HG03039 (cell line): Measurements from ENCODE around the gene FOXO1.
A peak's percentile ranks its signal among the peaks of the same experiment; 100 is the strongest.

Source experiments
- ATAC-seq: cut with Tn5 transposase; IDR thresholded peaks from one replicate; pipeline ENCODE4 v1.9.1; 2021; ENCODE audit warnings: mild to moderate bottlenecking, moderate library complexity; ENCODE audit not compliant: unreplicated experiment

FOXO1 gene

DNA sequence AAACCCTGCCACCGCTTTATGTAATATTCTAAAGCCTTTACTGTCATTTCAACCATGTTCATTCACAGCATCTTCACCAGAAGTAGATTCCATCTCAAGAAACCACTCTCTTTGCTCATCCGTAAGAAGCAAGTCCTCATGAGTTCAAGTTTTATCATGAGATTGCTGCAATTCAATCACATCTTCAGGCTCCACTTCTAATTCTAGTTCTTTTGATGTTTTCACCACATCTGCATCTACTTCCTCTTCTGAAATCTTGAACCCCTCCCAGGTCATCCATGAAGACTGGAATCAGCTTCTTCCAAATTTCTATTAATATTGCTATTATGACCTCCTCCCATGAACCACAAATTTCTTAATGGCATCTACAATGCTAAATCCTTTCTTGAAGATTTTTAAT, 83.9 kb downstream of the FOXO1 start:
- ATAC-seq, result no peak

DNA sequence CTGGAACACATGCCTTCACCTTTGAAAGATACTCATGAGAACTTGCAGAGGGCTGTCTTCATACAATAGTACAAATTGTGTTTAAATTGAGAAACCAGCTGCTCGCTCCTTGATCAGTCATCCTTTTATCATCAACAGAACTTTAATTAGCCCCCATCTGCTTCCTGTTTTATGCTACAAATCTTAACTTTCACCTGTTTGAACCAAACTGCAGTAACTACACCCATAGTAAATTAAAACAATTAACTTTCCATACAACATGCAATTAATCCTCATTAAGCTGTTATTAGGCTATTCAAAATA, 85.2 kb downstream of the FOXO1 start:
- no peak for ATAC-seq

DNA sequence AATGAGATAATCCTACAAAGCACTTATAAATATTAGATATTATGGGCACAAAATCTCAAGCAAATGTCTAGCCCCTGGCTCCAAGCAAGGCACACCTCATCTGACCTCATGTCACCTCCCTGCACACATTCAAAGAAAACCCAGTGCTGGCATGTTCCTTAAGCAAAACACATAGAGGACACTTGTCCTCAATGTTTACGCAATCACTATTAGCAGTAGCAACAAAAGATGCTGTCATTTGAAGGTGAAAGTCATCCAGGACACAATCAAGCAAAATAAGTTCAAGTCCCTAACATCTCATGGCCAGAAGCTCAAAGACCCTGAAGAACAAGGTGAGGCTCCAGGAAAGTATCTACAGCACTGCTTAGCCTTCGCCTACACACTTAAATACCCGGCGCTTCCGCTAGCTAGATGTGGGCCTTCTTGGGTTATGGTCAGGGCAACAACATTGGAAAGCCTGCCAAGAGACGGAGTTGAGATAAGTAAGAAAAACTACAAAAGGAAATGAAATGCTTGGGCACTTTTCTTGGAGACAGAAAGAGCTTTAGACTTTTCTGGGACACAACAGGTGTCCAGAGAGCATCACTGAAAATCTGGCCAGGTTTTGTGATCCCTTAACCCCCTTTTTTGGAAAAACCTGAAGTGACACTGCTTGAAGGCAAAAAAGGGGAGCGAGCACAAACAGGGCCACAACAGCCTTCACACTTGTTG, 85.7 kb downstream of the FOXO1 start:
- ATAC-seq, result no peak

DNA sequence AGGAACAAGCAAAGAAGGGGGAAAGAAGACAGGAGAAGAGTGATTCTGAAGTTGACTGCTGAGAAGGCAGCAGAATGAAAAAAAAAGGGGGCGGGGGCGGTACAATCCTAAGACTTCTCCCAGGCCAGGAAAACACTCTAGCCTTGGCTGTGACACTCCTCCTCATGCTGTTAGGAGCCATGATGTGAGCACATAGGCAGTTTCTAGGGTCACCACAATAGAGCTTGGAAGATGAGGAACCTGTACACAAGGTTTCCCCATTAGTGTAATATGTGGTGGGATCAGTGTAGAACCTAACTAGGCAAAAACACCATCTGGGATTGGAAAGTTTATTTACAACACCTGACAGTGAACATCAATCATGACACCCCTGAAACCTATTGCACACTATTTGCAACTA, 86.9 kb downstream of the FOXO1 start:
- ATAC-seq, result no peak

DNA sequence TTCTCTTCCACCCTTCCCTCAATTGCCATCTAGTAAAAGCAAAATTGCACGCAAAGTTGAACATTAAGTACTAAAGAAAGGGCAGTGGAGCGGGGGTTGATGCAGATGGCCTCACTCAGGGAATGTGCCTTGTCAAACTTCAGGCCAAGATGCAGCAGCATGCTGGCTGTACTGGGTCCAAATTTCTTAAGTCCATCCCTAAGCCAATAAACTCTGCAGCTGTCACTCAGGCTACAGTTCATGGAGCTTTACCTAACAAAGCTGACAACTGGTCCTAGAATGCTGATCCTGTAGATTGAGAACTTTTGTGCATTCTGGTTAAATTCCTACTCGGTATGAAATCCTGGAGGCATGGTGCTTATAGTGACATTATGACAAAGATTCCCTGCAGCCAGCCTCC, 88.4 kb downstream of the FOXO1 start:
- no peak for ATAC-seq

DNA sequence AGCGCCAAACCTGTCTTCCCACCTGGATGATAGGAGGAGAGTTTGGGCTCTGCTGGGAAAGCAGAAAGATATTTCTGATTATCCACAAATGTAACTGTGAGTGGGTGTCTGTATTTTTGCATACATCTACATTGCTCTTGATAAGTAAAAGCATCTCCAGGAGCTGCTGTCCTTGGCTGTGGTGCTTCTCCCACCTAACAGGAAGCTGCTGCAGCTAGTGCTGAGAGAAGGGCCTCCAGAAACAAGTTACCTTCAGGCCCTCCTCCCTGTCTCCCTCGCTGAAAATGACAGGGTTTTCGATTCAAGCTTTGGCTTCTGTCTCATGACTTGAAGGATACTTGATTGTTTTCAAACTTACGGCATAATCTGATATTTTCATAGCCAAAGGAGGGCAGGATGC, 90.1 kb downstream of the FOXO1 start:
- ATAC-seq, result no peak

DNA sequence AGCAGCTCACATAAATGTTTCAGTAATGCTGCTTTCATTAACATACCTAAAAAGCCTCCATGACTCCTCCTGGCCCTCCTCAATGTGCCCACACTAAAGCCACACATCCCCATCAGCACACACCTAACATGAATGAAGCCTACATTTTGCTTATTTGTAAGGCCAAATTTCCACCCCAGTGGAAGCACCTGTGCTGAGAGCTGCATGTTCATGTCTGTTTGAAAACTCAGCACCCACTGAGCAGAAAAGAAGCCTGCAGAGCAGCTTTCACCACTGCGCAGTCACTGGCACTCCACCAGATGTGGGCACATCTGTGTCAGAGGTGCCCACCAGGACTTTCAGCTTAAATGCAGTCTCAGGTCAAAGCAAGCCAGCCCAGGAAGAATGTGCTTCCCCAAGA, 93.5 kb downstream of the FOXO1 start:
- ATAC-seq, result no peak

DNA sequence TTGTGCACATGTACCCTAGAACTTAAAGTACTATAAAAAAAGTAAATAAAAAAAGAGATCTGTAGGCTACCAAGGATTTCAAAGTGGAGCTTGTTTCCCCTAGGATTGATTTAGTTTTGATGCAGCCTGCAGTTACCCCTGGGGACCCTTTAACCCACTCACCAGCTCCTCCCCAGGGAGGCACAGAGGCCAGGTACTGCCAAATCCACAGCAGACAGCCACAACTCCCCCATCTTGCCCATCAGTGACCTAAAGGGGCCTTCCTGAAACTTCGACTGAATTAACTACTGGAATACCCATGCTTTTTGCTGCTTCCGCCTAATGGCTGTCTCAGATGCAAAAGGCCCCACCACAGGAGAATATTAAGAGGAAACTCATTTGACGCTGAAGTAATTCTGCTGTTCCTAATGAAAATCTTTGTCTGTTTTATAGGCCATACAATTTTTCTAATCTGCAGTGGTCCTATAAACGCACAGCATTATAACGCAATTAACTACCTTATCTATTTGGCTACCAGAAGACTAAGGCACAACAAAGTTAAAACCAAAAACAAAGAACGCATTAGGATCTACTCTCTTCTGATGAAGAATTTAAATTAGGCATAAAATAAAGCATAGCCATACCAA, 95.0 kb downstream of the FOXO1 start:
- ATAC-seq, result no peak

DNA sequence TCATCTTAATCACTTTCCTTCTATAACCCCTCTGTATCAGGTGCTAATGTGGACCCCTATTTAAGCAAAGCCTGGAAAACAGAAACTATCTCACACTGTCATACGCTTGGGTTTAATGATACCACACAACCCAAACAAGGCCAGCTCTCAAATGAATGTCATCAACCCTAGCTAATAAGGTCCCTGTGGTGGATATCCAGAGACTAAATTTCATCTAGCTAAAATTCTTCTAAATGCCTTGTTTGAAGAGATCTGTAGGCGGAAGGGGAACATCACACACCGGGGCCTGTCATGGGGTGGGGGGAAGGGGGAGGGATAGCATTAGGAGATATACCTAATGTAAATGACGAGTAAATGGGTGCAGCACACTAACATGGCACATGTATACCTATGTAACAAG, 95.5 kb downstream of the FOXO1 start:
- no peak for ATAC-seq

DNA sequence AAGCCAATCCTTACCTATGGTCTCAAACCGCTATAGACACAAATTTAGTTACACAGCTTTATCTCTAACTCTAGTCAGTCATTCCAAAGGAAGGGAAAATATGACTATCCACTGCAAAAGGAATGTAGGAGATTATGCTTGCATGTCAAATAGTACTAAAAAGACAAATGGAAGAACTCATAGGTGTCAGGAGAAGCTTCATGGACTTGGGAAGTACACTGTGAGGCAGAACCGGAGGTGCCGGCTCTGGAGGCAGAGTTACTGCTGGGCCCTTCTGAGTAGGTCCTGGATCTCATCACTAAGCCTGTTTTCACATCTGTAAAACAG, 97.5 kb downstream of the FOXO1 start:
- no peak for ATAC-seq

DNA sequence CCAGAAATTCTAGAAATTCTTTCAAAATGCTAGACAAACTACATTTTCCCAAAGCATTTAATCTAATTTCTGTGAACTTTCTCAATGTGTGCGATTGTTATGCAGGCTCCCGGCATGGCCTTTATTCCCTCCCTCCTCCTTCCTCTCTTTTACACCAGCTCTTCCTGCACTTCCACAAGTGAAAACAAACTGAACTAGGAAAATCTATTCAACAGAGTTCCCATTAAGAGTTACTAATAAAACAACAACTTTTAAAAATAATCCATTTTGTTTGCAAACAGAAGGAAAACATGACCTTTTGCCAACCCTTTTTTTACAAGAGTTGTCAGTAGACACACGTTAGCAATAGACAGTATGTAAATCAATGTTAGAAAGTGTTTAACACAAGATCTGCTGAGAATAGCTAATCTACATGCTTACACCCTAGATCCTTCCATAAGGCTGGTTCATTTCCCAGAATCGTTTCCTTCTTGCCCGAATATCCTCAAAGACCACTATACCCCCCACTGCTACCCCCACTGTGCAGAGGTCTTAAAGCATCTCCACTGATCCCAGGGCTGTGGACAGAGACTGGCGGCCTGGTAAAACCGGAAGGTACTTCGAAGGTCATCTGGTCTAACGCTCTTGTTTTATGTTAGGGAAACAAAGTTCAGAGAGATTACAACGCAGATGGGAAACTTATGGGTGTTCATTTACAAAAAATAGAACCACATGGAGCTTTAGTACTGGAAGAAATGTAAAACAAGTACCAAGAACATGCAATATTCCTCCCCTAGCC, 98.0 kb downstream of the FOXO1 start:
- ATAC-seq, result no peak

DNA sequence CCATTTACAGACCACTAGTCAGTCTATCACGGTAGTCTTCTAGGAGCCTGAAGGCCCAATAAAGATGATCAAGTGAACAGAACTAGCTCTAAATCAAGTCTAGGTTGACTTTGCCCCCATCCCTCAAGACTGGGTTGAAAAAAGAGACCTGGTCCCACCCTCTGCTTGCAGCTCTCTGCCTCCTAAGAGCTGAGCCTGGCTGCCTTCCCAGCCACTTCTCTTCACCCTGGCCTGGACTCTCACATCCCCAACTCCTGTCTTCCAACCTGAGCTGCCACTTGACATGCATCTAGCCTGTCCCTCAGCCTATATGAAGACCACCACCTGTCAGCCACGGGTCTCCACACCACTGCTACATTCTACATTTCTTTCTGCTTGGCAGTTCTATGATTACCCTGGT, 99.6 kb downstream of the FOXO1 start:
- ATAC-seq, result no peak

DNA sequence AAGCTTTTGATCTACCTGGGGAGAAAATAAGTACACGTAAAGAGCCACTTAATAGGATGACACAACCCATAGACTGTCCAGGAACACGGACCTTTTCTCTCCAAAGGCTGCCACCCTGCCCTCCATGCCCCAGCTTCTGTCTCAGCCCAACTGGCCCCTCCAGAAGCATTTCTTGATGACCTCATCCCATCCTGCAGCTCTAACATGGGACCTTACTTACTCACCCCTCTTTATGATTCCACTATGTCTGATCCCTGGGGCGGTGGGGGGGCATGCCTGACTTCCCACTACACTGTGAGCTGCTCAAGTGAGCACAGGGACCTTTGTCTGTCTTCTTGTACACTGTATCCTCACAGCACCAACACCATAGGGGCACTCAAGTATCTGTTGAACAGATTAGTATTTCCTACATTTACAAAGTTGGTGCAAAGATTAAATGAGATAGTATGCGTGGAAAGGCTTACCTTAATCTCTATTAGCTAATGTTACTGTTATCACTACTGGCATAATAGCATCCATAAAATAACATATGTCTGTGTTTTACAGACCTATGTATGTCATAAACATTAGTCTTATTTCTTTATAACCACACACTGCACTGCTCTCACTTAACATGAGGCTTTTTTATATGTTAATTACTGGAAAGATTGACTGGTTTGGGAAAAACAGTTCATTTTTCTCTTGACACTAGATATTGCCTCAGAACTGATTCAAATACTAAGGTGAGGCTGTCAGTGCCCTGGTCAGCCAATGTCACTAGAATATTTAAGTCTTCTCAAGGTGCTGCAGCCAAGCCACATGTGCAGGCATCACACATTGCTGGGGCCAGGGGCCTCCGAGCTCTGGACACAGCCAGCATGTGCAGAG, 100.9 kb downstream of the FOXO1 start:
- ATAC-seq, result no peak

DNA sequence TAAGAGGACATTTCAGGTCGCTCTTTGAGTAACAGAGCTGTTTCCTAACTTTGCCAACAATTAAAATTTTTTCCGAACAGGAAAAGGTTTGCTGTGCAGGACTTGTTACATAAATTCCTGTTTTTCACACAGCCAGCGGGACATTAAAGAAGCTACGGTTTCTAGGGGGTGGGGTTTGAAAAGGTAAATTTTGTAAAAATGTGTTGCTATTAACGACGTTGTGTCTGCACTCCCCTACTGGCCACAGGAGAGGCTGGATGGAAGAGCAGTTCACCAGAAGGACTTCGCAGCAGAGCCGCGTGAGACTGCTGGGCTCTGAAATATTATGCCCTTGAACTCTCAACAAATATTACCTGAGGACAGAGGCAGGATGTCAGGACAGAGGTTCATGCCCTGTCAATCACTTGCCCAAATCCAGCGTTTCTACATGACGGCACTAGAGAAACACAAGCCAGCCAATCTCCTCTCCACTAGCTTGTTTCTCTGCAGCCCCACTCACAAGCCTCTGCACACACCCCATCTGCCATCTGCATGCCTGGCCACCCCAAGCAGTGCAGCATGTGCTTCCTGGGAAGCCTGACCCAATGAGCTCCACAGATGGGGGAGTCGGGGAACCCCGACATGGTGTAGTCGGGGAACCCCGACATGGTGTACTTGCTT, 102.0 kb downstream of the FOXO1 start:
- ATAC-seq, result peak; percentile 43

DNA sequence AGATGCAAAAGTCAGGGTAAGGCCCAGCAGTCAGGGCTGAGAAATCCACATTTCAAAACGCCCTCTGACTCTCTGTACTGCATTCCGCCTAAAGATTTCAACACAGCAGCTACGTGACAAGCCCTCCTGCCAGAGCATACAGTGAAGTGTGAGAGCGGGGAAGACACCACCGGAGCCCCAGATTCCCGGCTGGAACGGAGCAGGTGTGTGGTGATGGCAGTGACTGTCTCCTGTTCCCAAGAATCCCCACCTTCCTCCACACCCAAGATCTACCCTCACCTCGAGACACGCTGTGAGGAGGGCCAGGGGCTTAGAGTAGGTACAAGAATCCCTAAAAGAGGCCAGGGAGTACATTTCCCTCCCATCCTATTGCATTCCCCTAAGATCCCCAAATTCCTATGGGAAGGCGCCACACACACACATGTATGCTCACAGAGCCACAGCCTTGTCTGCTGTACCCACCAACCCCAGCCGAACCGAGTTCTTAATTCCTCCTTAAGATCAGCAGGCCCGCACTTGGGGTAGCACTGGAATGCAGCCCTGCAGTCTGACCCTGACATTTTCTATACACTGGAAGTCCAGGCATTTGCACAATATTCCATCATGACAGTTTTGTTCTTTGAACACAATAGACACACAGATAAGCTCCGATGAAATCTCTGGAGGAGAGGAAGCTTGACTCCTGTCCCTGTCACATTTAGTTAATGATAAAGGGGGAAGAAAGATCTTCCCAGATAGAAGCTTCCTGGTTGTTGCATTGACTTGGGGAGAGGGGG, 102.9 kb downstream of the FOXO1 start:
- no peak for ATAC-seq

DNA sequence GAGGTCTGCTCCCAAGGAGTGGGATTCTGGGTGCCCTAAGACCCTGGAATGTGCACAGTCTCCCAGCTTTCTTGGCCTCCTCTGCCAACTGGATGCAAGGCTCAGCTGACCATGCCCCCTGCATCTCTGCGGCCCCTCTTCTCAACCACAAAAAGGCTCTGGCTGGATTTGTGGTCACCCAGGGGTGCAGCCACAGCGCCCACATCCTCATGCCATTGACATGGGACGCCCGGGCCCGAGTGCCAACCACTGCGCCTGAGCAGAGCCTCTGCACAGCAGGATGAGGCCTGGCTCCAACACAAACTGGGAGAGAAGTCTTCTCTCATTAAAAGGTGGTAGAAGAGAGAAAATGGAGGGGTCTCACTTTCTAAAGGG, 103.5 kb downstream of the FOXO1 start:
- ATAC-seq, result no peak

DNA sequence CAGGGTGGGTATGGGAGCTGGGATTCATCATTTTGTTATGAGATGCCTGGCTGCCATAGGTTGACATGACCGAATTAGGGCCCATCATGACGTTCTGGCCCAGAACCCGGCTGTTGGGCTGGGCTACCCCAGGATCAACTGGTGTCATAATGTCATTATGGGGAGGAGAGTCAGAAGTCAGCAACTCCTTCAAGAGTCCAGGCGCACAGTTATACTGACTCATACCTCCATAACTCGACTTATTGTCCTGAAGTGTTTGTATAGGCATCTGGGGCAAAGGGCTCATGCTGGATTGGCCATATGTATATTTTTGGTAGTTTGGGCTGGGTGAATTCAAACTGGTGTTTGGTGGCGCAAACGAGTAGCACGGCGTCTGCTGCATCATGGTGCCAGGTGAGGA, 106.5 kb downstream of the FOXO1 start:
- no peak for ATAC-seq

DNA sequence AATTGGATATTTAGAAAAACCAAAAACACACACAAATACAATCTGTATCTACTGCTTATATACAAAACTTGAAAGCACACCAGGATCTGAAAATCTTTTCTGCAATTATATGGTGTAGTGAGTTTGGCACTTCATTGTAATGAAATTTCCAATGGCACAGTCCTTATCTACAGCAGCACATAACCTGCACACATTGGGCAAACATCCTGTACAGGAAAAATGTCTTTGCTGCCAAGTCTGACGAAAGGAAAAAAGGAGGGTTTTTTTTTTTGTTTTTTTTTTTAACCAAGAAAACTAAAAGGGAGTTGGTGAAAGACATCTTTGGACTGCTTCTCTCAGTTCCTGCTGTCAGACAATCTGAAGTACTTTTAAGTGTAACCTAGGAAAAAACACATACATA, 107.8 kb downstream of the FOXO1 start:
- no peak for ATAC-seq

DNA sequence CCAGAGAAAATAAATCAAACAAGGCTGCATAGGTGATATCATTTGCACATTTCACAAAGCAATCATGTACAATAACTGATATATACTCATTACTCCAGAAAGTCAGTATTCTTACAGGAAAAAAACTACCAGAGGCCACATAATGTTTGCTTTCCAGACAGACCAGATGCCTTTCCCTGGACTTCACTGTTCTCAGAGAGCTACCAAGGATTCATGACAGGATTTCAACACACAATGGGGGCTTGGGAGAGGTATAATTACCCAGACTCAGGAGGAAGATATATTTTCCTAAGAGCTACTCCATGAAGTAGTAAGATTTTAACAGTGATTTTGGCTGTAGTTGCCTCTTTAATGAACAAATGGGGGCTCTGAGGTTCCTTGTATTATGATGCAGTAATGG, 110.0 kb downstream of the FOXO1 start:
- no peak for ATAC-seq

DNA sequence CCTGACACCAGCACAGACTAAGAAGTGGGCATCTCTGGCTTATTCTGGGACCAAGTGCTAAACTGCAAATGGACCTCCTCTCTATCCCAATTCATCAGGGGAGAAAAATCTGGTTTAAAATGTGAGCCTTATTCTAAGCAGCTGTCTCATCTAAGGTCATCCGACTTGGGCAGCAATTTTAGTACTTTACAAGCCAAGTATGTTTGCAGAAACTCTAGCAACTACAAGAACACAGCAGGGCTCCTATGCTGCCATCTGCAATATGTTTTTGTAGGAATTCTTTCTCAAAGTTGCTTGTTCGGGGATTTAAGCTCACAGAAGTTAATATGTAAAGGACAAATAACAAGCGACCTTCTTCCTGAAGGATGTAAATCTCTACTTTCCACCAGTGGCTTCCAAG, 113.1 kb downstream of the FOXO1 start:
- ATAC-seq, result no peak
